Activated T-helper 9 cell treated with anti-CD3 and anti-CD28 coated beads, Interleukin-2, amount 50 U/mL, for 16 hours (primary cell): Measurements from ENCODE around the gene P2RX4.
"Not testable (repeated sequence)": the region's sequence is repeated elsewhere in the genome, so short reads cannot be mapped to it uniquely, and the experiment has no call there.

Experiments
- DNase-seq: peaks from one replicate; pipeline ENCODE4 v3.0.0-alpha.2; 2020; ENCODE audit warnings: low read depth

The P2RX4 gene

DNA sequence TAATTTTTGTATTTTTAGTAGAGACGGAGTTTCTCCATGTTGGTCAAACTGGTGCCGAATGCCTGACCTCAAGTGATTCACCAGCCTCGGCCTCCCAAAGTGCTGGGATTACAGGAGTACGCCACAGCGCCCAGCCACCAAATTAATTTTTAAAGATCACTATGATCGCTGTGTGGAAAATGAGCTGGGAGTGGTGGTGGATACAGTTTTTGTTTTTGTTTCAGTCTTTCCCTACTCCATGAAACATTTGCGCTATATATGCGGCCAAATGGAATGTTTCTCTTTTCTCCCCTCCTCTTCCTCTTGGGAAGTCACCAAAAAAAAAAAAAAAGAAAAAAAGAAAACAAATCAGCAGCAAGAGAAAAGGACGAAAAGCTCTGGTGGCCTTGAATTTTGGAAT, 20.8 kb upstream of the P2RX4 start:
- DNase-seq = no peak

DNA sequence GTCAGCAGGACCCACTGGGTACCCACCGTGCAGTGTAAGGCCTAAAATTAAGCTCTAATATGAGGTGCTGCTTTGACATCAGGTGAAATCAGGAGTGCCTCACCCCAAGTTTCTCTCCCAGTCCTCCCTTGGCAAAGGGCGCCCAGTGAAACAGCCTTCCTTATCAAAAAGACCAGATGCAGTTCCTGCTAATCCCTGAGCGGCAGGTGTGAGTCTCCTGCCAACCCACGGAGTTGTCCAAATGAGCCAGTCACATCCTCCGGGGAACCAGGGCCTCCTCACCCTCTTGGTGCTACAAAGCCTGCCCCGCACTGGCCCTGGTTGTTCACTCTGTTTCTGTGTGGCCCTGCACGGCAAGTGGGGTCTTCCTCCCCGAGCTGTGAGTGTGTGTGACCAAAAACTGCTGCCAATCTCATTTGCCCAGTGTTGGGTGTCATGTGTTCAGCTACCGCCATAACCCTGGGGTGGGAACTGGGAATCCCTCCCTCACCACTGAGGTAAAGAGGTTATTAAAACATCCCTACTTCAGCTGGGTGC, 20.2 kb upstream of the P2RX4 start:
- no peak for DNase-seq

DNA sequence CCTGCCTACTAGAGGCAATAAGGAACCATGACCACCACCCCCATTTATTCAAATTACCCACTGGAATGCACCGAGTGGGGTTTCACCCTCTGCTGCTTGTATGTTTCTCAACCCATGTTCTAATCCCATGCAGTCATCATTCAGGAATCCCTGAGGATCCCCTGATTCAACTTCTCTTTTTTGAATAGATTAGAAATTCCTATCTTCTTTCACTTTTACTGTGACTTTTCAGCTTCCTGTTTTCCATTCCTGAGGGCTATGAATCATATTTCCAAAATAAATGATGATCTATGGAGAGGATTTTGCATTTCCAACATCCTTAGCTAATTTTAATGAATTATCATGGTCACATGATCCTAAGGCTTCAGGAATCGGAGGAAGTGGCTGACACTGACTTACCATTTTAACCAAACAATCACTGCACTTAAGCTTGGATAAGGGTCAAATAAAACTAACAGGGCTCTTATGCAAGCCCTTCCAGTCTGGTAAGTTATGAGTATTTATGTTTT, 19.4 kb upstream of the P2RX4 start:
- no peak for DNase-seq

DNA sequence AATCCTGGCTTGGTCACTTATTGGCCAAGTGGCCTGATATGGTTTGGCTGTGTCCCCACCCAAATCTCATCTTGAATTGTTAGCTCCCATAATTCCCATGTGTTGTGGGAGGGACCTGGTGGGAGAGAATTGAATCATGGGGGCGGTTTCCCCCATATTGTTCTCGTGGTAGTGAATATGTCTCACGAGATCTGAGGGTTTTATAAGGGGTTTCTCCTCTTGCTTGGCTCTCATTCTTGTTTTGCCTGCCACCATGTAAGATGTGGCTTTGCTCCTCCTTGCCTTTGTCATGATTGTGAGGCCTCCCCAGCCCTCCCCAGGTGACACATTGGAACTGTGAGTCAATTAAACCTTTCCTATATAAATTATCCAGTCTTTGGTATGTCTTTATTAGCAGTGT, 18.8 kb upstream of the P2RX4 start:
- DNase-seq = no peak

DNA sequence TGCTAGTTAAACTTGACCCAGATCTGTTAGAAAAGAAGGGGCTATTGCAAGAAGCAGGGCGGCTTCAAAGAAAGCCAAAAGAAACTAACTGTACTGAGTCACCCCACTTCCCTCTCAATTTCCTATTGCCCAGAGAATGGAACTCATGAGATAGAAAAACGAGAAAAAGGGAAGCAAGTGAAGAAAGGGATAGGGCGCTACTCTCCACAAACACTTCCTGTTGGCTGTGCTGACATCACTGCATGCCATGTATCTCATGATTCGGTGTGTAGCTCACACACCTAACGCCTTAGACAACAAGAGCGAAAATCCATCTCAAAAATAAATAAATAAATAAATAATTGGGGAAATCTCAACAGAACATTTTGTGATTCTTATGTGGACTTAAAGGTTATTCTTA, 13.0 kb upstream of the P2RX4 start:
- no peak for DNase-seq

DNA sequence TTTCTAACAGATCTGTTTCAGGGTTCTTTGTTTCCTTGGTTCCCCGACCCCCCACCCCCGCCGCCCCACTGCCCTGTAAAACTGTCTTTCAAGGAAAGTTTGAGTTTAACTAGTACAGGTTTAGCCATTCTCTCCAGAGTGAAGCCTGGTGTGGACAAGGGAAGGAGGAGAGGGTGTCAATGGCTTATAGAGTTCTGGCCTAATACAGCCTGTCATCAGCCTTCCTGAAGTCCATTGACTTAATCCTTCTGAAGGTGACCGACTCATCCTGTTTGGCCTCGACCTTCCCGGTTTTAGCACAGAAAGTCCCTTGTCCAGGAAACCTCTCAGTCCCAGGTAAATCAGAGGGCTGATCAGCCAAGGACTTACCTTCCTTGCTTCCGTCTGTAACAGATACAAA, 11.0 kb upstream of the P2RX4 start:
- no peak for DNase-seq

DNA sequence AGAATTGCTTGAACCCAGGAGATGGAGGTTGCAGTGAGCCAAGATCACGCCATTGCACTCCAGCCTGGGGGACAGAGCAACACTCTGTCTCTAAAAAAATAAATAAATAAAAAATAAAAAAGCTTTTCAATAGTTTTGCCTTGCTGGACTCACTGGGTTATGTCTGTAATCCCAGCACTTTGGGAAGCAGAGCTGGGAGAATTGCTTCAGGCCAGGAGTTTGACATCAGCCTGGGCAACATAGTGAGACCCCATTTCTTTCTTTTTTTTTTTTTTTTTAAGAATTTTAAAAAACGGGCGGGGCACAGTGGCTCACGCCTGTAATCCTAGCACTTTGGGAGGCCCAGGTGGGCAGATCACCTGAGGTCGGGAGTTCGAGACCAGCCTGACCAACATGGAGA, 8.8 kb upstream of the P2RX4 start:
- not testable (repeated sequence) for DNase-seq

DNA sequence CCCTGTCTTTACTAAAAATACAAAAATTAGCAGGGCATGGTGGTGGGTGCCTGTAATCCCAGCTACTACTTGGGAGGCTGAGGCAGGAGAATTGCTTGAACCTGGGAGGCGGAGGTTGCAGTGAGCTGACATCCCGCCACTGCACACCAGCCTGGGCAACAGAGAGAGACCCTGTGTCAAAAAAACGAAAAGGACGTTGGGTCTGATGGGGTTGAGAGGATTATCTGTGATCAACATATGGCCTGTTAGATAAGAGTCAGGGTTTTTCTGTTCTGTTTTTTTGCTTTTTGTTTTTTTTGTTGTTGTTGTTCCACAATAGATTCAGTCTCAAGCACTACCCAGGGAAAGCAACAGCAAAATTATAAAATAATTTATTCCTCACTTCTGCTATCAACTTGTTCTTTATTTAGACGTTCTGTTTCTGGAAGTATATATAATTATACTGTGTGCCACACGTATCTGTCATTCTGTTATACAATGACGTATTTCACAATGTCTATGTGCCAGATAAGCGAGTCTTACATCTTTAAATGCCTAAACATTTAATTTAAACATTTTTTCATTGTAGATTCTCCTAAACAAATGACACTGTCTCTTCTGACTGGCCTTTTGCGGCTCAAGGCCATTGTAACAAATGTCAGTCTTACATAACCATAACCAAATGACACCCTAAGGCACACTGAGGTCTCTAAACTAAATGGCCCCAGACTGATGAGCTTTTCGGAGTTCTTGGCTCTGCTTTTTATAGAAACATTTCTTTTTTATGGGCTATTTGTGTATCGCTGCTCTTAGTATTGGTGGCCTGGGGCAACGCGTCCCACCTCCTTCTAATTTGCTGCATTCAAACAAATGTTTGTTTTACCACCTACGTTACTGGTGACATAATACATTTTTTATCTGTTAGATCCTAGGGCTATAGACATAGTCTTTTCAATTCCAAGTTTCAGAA, 7.2 kb upstream of the P2RX4 start:
- DNase-seq = no peak

DNA sequence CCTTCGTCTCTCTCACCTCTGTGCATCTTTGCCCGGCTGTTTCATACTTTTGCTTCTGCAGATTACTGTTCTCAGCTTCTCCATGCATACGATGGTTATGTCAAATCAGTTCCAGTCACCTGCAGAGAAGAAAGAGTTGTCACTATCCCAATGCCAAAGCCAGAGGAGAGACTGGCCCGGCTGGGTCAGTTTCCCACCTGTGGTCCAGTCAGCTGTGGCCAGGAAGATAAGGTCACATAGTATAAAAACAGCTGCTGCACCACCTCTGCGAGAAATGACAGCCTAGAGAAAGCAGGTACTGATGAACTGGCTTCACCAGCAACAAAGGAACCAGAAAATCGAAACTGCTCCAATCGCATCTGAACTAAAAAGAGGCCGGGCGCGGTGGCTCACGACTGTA, 6.4 kb upstream of the P2RX4 start:
- DNase-seq = no peak

DNA sequence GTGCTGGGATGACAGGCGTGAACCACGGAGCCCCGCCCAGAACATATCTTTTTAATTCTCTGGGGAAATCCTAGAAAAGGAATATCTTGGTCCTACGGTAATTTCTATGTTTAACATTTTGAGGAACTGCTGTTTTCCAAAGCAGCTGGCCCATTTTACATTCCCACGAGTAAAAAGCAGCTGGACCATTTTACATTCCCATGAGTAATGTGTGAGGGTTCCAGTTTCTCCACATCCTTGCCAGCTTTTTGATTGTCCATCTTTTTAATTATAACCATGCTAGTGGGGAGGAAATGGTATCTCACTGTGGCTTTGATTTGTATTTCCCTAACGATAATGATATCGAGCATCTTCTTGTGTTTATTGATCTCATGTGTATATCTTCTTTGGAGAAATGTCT, 4.4 kb upstream of the P2RX4 start:
- DNase-seq = no peak

DNA sequence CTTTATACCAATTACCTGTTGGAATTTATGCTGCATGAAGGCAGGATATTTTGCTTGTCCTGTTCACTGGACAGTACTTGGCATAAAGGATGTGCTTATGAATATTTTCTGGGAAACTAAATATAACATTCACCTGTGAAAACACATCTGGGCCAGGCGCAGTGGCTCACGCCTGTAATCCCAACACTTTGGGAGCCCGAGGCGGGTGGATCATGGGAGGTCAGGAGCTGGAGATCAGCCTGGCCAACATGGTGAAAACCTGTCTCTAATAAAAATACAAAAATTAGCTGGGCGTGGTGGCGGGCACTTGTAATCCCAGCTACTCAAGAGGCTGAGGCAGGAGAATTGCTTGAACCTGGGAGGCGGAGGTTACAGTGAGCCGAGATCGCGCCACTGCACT, 1.4 kb upstream of the P2RX4 start:
- DNase-seq = not testable (repeated sequence)

DNA sequence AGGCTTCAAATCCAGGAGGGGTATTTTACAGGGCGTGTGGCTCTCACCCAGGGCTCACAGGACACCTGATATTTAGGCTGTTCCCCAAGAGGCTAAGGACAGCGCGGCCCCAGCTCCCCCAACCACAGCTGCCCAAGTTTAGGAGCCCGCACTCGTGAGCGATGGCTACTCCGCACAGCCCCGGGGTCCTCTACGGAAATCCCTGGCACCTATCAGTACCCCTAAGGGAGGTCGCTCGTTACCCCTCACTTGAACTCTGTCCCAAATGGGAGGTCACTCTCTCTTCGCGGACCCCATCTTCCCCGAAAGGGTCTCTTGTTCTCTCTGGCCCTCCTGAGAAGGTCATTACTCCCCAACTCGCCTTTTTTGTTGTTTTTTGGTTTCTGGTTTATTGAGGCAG, 708 bp upstream of the P2RX4 start:
- no peak for DNase-seq

DNA sequence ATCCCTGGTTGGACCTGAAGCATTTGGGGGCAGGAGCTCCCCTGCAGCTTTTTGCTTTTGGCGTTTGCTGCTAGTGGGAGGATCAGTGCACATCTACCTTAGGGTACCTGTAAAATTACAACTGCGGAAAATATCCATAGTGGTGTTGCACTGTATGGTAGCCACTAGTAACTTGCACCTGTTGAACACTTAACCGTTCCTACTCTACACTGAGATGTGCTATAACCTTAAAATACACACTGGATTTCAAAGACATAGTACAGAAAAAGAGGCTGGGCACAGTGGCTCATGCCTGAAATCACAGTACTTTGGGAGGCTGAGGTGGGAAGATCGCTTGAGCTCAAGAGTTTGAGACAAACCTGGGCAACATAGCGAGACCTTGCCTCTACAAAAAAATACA, 2.9 kb downstream of the P2RX4 start:
- no peak for DNase-seq

DNA sequence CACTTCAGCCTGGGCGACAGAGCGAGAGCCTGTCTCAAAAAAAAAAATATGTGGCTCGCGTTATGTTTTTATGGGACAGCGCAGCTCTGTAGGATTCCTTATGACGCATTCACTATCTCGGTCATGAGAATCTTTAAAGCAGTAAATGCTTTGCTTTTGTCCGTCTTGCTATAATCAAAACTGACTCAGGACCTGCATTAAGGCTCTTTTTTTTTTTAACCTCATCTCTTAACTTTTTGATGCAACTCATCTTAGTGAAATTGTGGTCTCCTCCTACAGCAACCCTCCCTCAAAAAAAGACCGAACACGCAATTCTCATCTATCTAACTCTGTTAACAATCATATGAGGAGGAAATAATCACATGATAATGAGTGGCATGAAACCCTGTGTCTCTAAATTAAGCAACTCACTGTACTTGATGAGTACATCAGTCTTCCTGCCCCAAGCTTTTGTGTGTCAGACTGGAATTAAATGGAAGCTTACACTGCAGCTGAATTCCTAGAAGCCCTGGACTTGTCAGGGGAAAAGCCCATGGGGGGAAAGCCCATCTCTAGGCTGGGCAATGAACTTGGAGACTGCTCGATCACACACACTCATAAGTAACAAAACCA, 4.3 kb downstream of the P2RX4 start:
- DNase-seq = peak; percentile 28

DNA sequence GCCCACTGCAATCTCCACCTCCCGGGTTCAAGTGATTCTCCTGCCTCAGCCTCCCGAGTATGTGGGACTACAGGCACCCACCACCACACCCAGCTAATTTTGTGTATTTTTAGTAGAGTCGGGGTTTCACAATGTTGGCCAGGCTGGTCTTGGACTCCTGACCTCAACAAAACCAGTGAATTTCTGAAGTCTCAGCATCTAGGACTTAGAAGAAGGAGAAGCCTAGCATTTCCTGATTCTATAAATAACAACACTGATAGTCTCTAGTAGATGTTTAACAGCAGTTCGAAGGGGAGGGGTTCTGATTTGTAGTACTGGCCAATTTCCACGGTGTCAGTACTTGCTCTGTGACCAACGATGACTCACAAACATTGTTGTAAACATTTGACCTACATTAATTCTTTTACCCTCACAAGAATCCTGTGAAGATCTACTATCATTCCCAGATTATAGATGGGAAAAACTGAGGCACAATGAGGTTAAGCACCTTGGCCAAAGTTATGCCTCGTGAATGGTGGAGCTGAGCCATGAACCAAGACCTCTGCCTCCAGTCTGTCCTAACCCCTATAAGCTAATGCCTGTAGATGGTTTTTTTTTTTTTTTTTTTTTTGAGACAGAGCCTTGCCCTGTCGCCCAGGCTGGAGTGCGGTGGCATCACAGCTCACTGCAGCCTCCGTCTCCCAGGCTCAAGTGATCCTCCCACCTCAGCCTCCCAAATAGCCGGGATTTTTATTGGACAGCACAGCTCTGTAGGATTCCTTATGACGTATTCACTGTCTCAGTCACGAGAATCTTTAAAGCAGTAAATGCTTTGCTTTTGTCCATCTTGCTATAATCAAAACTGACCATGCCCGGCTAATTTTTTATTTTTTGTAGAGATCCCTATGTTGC, 5.2 kb downstream of the P2RX4 start:
- DNase-seq = no peak

DNA sequence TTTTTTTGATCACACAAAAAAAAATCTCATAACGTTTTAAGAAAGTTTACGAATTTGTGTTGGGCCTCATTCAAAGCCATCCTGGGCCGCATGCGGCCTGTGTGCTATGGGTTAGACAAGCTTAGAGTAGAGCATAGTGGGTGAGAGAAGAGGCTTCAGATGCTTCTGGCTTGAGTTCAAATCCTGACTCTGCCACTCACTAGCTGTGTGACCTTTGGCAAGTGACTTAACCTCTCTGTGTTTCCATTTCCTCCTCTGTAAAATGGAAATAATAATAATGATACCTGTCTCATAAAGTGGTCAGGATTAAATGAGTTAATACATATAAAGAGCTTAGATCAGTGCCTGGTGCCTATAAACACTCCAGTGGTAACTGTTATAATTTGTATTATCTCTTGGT, 6.2 kb downstream of the P2RX4 start:
- no peak for DNase-seq

DNA sequence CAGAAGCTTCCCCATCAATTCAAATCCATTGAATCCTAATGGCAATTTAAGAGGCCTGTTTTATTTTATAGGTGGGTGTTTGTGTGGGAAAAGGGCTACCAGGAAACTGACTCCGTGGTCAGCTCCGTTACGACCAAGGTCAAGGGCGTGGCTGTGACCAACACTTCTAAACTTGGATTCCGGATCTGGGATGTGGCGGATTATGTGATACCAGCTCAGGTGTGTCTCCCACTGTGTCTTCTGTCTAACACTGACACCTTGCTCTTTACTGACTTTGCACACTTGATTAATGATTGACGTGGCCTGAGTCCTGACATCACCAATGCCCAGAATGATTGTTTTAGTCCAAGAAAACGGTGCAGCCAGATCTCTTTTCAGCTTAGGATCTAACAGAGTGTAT, 7.1 kb downstream of the P2RX4 start:
- DNase-seq = no peak

DNA sequence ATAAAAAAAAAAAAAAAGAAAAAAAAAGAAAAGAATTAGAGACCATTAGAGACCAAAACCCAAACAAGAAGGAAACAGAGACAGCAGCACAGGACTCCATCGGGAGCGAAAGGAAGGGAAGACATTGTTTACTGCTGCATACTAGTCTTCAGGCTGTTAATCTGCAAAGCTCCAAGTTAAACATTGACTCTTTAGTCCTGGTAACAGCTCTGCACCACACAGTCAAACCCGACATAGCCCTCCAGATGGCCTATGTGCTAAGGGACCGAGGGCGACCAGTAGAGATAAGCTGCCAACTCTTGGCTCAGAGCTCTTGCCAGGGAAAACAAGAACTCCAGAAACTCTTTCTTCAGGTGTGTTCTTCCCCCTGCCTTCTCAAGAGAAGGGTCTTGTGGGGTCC, 7.8 kb downstream of the P2RX4 start:
- no peak for DNase-seq

DNA sequence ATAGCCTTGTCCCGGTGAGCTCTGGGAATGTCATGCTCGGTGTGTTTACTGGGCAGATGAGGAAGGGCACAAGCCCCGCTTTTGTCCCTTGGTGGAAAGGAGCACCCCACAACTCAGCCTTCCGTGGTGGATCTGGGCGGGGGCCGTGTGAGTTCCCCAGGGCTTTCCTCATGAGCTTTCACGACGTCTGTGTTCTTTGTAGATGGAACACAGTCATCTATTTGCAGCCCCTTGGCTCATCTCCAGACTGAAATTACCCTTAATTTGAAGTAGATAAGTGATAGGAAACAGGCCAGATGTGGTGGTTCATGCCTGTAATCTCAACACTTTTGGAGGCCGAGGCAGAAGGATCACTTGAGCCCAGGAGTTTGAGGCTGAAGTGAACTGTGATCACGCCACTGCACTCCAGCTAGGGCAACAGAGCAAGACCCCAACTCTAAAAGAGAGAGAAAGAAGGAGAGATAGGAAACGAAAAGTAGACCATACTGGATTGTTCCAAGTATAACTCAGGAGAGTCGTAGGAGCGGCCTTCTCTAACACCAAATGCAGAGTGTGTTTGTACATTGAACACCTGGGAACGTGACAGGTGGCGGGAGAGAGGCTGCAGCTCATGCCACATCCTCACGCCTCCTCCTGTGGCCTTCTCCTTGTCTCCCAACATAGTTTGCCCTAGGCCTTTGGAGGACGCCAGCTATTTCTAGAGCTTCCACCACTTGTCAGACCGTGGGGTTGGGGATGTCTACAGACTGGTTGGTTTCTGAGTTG, 8.8 kb downstream of the P2RX4 start:
- no peak for DNase-seq

DNA sequence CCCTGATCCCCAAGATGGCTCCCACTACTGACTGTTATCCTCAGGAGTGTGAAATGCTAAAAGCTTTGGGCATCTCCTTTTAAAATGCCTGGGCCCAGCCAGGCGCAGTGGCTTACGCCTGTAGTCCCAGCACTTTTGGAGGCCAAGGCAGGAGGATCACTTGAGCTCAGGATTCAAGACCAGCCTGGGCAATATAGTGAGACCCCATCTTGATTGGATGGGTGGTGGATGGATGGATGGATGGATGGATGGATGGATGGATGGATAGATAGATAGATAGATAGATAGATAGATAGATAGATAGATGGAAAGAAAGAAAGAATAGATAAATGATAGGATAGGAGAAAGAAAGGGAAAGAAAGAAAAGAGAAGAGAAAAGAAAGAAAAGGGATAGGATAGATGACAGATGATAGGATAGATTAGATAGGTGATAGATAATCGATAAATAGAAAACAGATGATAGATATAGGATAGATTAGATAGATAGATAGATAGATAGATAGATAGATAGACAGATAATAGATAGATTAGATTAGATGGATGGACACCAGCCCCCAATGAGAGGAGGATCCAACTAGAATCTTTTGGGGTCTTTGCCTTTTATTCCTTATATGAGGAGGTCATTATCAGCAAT, 9.5 kb downstream of the P2RX4 start:
- no peak for DNase-seq

DNA sequence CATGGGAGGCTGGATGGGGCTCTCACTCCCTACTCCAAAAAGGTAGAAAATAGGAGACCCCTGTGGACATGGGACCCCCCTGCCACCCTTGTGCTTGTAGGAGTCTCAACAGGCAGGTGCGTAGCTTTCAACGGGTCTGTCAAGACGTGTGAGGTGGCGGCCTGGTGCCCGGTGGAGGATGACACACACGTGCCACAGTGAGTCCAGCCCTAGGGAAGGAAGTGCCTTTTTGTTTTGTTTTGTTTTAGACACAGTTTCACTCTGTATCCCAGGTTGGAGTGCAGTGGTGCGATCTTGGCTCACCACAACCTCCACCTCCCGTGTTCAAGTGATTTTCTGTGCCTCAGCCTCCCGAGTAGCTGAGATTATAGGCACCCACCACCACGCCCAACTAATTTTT, 12.9 kb downstream of the P2RX4 start:
- DNase-seq = no peak
